ENCODE results near the gene SLC17A3.

DNA sequence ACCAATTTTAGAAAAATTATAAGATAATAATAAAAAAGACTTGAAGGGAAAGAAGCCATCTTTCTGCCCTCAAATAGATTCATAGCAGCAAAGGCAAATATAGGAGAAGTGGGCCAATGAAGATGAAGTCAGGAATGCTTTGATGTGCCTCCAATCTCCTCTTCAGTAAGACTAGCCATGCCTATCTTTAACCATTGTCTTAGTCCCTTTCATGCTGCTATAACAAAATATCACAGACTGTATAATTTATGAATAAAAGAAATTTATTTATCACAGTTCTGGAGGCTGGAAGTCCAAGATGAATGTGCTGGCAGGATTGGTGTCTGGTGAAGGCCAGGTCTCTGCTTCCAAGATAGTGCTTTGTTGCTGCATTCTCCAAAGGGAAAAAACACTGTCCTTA lies 18.8 kb upstream of the SLC17A3 start:
- TF ChIP-seq, protein P1, sequence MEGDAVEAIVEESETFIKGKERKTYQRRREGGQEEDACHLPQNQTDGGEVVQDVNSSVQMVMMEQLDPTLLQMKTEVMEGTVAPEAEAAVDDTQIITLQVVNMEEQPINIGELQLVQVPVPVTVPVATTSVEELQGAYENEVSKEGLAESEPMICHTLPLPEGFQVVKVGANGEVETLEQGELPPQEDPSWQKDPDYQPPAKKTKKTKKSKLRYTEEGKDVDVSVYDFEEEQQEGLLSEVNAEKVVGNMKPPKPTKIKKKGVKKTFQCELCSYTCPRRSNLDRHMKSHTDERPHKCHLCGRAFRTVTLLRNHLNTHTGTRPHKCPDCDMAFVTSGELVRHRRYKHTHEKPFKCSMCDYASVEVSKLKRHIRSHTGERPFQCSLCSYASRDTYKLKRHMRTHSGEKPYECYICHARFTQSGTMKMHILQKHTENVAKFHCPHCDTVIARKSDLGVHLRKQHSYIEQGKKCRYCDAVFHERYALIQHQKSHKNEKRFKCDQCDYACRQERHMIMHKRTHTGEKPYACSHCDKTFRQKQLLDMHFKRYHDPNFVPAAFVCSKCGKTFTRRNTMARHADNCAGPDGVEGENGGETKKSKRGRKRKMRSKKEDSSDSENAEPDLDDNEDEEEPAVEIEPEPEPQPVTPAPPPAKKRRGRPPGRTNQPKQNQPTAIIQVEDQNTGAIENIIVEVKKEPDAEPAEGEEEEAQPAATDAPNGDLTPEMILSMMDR (IDR thresholded peaks at IDR 0.05) = no peak
- TF ChIP-seq POLR2A (IDR thresholded peaks at IDR 0.05) = no peak
